ENCODE results near the gene WWOX. TPM values are rescaled to one million over a fixed set of nuclear protein-coding genes. Genes with fewer than 3 reads are reported as not detected.

WWOX gene
- total and polyA plus RNA-seq, 2 of the 13 experiments (the other 11 are each of a cell fraction or from before 2014, with no cell fraction given) = 9.1 to 37.4 TPM

GRCh38 chr16:78501744-78502143, 402.3 kb downstream of the WWOX start:
- BruUV-seq (replicated peaks) = no TSS peak
- DNase-seq (ENCODE audit: low spot score) (no peak), FAIRE-seq (no peak), ATAC-seq (no peak)
- Histone ChIP-seq H4K20me1 (ENCODE audit: insufficient read depth, low read length) (no peaks in the 10 kb centered on the region), H2AFZ (ENCODE audit: low read length) (no peak overlapping the region), H3K9me3 (ENCODE audit: low read length) (no peaks in the 10 kb centered on the region), H3K36me3 (replicated peaks in 1 of 2; ENCODE audit: control insufficient read depth in 1 of 2, insufficient read depth in 2 of 2, low read length in 2 of 2) (no peaks in the 10 kb centered on the region), H3K4me1 (ENCODE audit: insufficient read depth, low read length) (peaks cover 60% of the 10 kb centered on the region), H3K4me2 (ENCODE audit: low read depth, low read length) (no peak overlapping the region), H3K9ac (ENCODE audit: insufficient read depth, low read depth, low read length) (no peak overlapping the region), H3K27ac (ENCODE audit: extremely low read length, insufficient read depth, low read length) (no peak overlapping the region), H3K4me3 (replicated peaks in 1 of 3; ENCODE audit: insufficient read depth in 1 of 3, low read depth in 2 of 3, low read length in 3 of 3) (no peak overlapping the region), H3K79me2 (ENCODE audit: insufficient read depth, low read length) (no peaks in the 10 kb centered on the region), H3K27me3 (ENCODE audit: control insufficient read depth in 1 of 2, insufficient read depth in 2 of 2, low read length in 2 of 2) (no peaks in the 10 kb centered on the region)
- 98% methylated on average over 8 of the region's 8 CpGs for WGBS (ENCODE audit: low lambda C conversion rate)
- in situ Hi-C loops (cut with HindIII; ENCODE audit: extremely low pct_ligation_motif_present, low pct_unique_long_range_greater_than_20kb) (loop anchor here (5.0 to 25.0 kb wide), 2 partner anchors 271 to 1111 kb away; partner anchors contain the start of gene MAF), intact Hi-C loops (cut with micrococcal nuclease; ENCODE audit: unreplicated experiment) (loop anchor here (10.0 kb wide), 2 partner anchors 543 to 1103 kb away; partner anchors contain the start of gene MAF)
- ChIA-PET CTCF (ENCODE audit: low intra/inter-chr PET ratio, low total read pairs) (no interaction called here), POLR2A (interaction anchor here (1.1 kb wide), 1 partner anchor 11 kb away, joined by 3 read pairs; no protein-coding TSS in a partner anchor)
- TF ChIP-seq ATF7 (IDR thresholded peaks at IDR 0.05) (no peak), ATF7 (CRISPR knock-in tag; IDR thresholded peaks at IDR 0.05) (no peak), ZNF263 (CRISPR knock-in tag; IDR thresholded peaks at IDR 0.05) (no peak), TSC22D2 (CRISPR knock-in tag; IDR thresholded peaks at IDR 0.05; ENCODE audit: borderline replicate concordance) (no peak), ZBTB26 (CRISPR knock-in tag; IDR thresholded peaks at IDR 0.05; ENCODE audit: borderline replicate concordance) (no peak), DR1 (CRISPR knock-in tag; IDR thresholded peaks at IDR 0.05) (no peak), CREM (IDR thresholded peaks at IDR 0.05) (no peak), CREM (CRISPR knock-in tag; IDR thresholded peaks at IDR 0.05) (no peak), ATAD3A (CRISPR knock-in tag; IDR thresholded peaks at IDR 0.05) (no peak), ZNF543 (CRISPR knock-in tag; IDR thresholded peaks at IDR 0.05) (no peak), SRSF9 (IDR thresholded peaks at IDR 0.05; ENCODE audit: borderline replicate concordance, insufficient read depth, low read depth, low read length, poor library complexity, severe bottlenecking) (no peak), ZNF879 (CRISPR knock-in tag; IDR thresholded peaks at IDR 0.05) (no peak), FOXA3 (CRISPR knock-in tag; IDR thresholded peaks at IDR 0.05) (no peak), ZNF136 (CRISPR knock-in tag; IDR thresholded peaks at IDR 0.05; ENCODE audit: low read depth) (no peak), ZBTB46 (CRISPR knock-in tag; IDR thresholded peaks at IDR 0.05; ENCODE audit: borderline replicate concordance) (no peak), ZBTB39 (CRISPR knock-in tag; IDR thresholded peaks at IDR 0.05) (no peak)
